T-cell (primary cell): ENCODE measurements around the gene CCBE1. TPM values are rescaled to one million over a fixed set of nuclear protein-coding genes. Genes with fewer than 3 reads are reported as not detected.
"Not testable (repeated sequence)": the region's sequence is repeated elsewhere in the genome, so short reads cannot be mapped to it uniquely, and the experiment has no call there.

Source experiments
- ATAC-seq, 4 experiments: fragments of 200-7000 bp in 3 of 4; fragments of 150-1000 bp in 1 of 4; cut with Tn5 transposase; replicated peaks in 1 of 4; 1 replicate in 3 of 4; 2 replicates in 1 of 4; pipeline ENCODE4 v1.10.0; 2021; ENCODE audit warnings: moderate library complexity in 3 of 4, mild to moderate bottlenecking in 2 of 4, moderate number of reproducible peaks in 1 of 4
- CTCF ChIA-PET, 2 donors: fragments of 300-600 bp; sonication (Branson Sonifier 250); formaldehyde crosslinking; loops; one replicate each; lab custom pipeline; 2022; ENCODE audit warnings: antibody characterized with exemption in 2 of 2; lab: Charles Lee
- POLR2A ChIA-PET, 2 donors: fragments of 300-600 bp; sonication (Branson Sonifier 250); formaldehyde crosslinking; loops; one replicate each; lab custom pipeline; 2022; ENCODE audit warnings: antibody characterized with exemption in 2 of 2; lab: Charles Lee
- DNase-seq, 35 experiments: peaks; one replicate each; pipeline versions ENCODE4 v3.0.0 to v3.0.0-alpha.2; 2013 to 2023
- H3K27ac ChIP-seq: one replicate; pipeline ENCODE4 v1.5.1; 2013; ENCODE audit warnings: low read length
- H3K27me3 ChIP-seq, 2 experiments: replicated peaks in 1 of 2; 1 replicate in 1 of 2; 2 replicates in 1 of 2; pipeline versions ENCODE4 v1.6.1 to v1.7.0; 2013; ENCODE audit warnings: low read length in 1 of 2, mixed read lengths in 1 of 2; ENCODE audit not compliant: control insufficient read depth in 2 of 2, insufficient read depth in 2 of 2; ENCODE audit errors: extremely low read depth in 1 of 2
- H3K36me3 ChIP-seq, 2 donors: 1 replicate in 1 of 2; 2 replicates in 1 of 2; pipeline versions ENCODE4 v1.6.1 to v1.7.0; 2013; ENCODE audit warnings: low read length in 1 of 2; ENCODE audit not compliant: control insufficient read depth in 2 of 2, insufficient read depth in 1 of 2; ENCODE audit errors: extremely low read depth in 1 of 2
- H3K4me1 ChIP-seq, 2 experiments: 1 replicate in 1 of 2; 2 replicates in 1 of 2; pipeline versions ENCODE4 v1.6.1 to v1.7.0; 2013; ENCODE audit warnings: low read length in 2 of 2, mixed read lengths in 1 of 2; ENCODE audit not compliant: insufficient read depth in 2 of 2, control insufficient read depth in 1 of 2; ENCODE audit errors: extremely low read depth in 1 of 2
- H3K4me3 ChIP-seq, 2 donors: 1 replicate in 1 of 2; 2 replicates in 1 of 2; pipeline versions ENCODE4 v1.5.1 to v1.7.0; 2013; ENCODE audit warnings: mild to moderate bottlenecking in 2 of 2, low read length in 1 of 2, moderate library complexity in 1 of 2; ENCODE audit not compliant: control insufficient read depth in 1 of 2; ENCODE audit errors: extremely low read depth in 1 of 2
- H3K9me3 ChIP-seq: 2 replicates; pipeline ENCODE4 v1.7.0; 2013
- H3K27ac Mint-ChIP-seq, 2 donors: one replicate each; pipeline ENCODE4 v1.8.0; 2020 to 2021; ENCODE audit warnings: mild to moderate bottlenecking in 2 of 2, mixed read lengths in 2 of 2
- H3K27me3 Mint-ChIP-seq, 2 donors: one replicate each; pipeline ENCODE4 v1.8.0; 2021 to 2022; ENCODE audit warnings: mixed read lengths in 2 of 2
- H3K36me3 Mint-ChIP-seq: one replicate; pipeline ENCODE4 v1.8.0; 2021; ENCODE audit warnings: mixed read lengths
- H3K4me1 Mint-ChIP-seq, 3 donors: one replicate each; pipeline ENCODE4 v1.8.0; 2020 to 2022; ENCODE audit warnings: mixed read lengths in 3 of 3, mild to moderate bottlenecking in 1 of 3
- H3K4me3 Mint-ChIP-seq, 3 donors: one replicate each; pipeline ENCODE4 v1.8.0; 2020 to 2022; ENCODE audit warnings: mild to moderate bottlenecking in 3 of 3, mixed read lengths in 3 of 3, moderate library complexity in 3 of 3
- H3K9me3 Mint-ChIP-seq, 3 donors: one replicate each; pipeline ENCODE4 v1.8.0; 2020 to 2022; ENCODE audit warnings: mixed read lengths in 3 of 3
- WGBS: methylation state at CpG from one replicate; pipeline ENCODE4 v1.1.5; 2013; ENCODE audit warnings: missing lambda C conversion rate; ENCODE audit not compliant: insufficient coverage; 5-methylcytosine and 5-hydroxymethylcytosine counted together
- total RNA-seq, 35 experiments: library from RNA in 6 of 35; stranded (reverse) in 6 of 35; fragments of 120-200 nt in 1 of 35; gene quantifications; one replicate each; pipeline versions ENCODE4 v1.2.1 to v1.2.4 and lab custom pipeline; 2013 to 2026

Gene CCBE1
- total RNA-seq, 5 donors from 2014 or later (not counting 1 experiment from before 2014, with no cell fraction given) = 0.07 to 0.32 (median 0.29) TPM; not detected in 2

GRCh38 chr18:59737335-59737734 lies 40.1 kb upstream of the CCBE1 start:
- H3K4me1 ChIP-seq, H3K36me3 ChIP-seq, H3K4me3 Mint-ChIP-seq, ATAC-seq, H3K27ac Mint-ChIP-seq, H3K27ac ChIP-seq, H3K27me3 ChIP-seq, H3K36me3 Mint-ChIP-seq, DNase-seq, POLR2A ChIA-PET, H3K4me3 ChIP-seq, H3K9me3 ChIP-seq, H3K4me1 Mint-ChIP-seq, CTCF ChIA-PET, H3K27me3 Mint-ChIP-seq: not testable (repeated sequence)
- peaks cover 0 to 13% (median 8%) of the 10 kb centered on the region in 3 donors for H3K9me3 Mint-ChIP-seq
- WGBS = 79% methylated on average over 6 of the region's 7 CpGs

- Mint-ChIP-seq H3K9me3 (peaks cover 0 to 13% (median 8%) of the 10 kb centered on the region in 3 donors), H3K4me3 (no peak overlapping the region), H3K4me1 (no peaks in the 10 kb centered on the region), H3K27me3 (peaks cover 6 to 10% of the 10 kb centered on the region in 2 donors), H3K36me3 (no peaks in the 10 kb centered on the region), H3K27ac (no peak overlapping the region)
- DNase-seq (no peak), ATAC-seq (no peak)
- H3K27ac ChIP-seq = no peak overlapping the region
- POLR2A ChIA-PET = no interaction called here
- CTCF ChIA-PET = no interaction called here
- no peaks in the 10 kb centered on the region for H3K9me3 ChIP-seq
- no peak overlapping the region for H3K4me3 ChIP-seq
- no peaks in the 10 kb centered on the region for H3K4me1 ChIP-seq
- H3K27me3 ChIP-seq = peaks cover 0 to 9% of the 10 kb centered on the region in 2 experiments
- 75% methylated on average over 1 of the region's 2 CpGs for WGBS
- no peaks in the 10 kb centered on the region for H3K36me3 ChIP-seq
These were observed 38.8 kb upstream of the CCBE1 start for GRCh38 chr18:59736061-59736460.

GRCh38 chr18:59735269-59735860 lies 38.1 kb upstream of the CCBE1 start:
- ChIA-PET POLR2A (no interaction called here), CTCF (interaction anchor here in 1 of 2 donors (0.6 kb wide), 1 partner anchor 501 kb away, joined by 3 read pairs; no protein-coding TSS in a partner anchor)
- Mint-ChIP-seq H3K27me3 (peaks cover 6 to 10% of the 10 kb centered on the region in 2 donors), H3K36me3 (no peaks in the 10 kb centered on the region), H3K9me3 (peaks cover 0 to 13% (median 8%) of the 10 kb centered on the region in 3 donors), H3K4me1 (no peaks in the 10 kb centered on the region), H3K4me3 (no peak overlapping the region), H3K27ac (no peak overlapping the region)
- WGBS = no CpG with 5 or more reads among the region's 2 CpGs
- Histone ChIP-seq H3K9me3 (no peaks in the 10 kb centered on the region), H3K4me3 (no peak overlapping the region), H3K27ac (no peak overlapping the region), H3K36me3 (no peaks in the 10 kb centered on the region), H3K27me3 (peaks cover 0 to 9% of the 10 kb centered on the region in 2 experiments), H3K4me1 (no peaks in the 10 kb centered on the region)
- DNase-seq = no peak
- ATAC-seq = no peak

- no peak overlapping the region for H3K27ac Mint-ChIP-seq
- no peak overlapping the region for H3K4me3 Mint-ChIP-seq
- DNase-seq = no peak
- ATAC-seq = no peak
- peaks cover 0 to 9% of the 10 kb centered on the region in 2 experiments for H3K27me3 ChIP-seq
- H3K36me3 Mint-ChIP-seq = no peaks in the 10 kb centered on the region
- no peaks in the 10 kb centered on the region for H3K9me3 ChIP-seq
- no peak overlapping the region for H3K4me3 ChIP-seq
- no peak overlapping the region for H3K27ac ChIP-seq
- H3K4me1 Mint-ChIP-seq = no peaks in the 10 kb centered on the region
- no peaks in the 10 kb centered on the region for H3K36me3 ChIP-seq
- WGBS = 80% methylated on average over 1 of the region's 1 CpG
- peaks cover 0 to 5% (median 2%) of the 10 kb centered on the region in 3 donors for H3K9me3 Mint-ChIP-seq
- ChIA-PET CTCF (no interaction called here), POLR2A (no interaction called here)
- peaks cover 9 to 10% of the 10 kb centered on the region in 2 donors for H3K27me3 Mint-ChIP-seq
- H3K4me1 ChIP-seq = no peaks in the 10 kb centered on the region
These were observed 36.2 kb upstream of the CCBE1 start for GRCh38 chr18:59733421-59733820.

- H3K4me3 ChIP-seq = no peak overlapping the region
- H3K36me3 ChIP-seq = no peaks in the 10 kb centered on the region
- H3K4me1 Mint-ChIP-seq = no peaks in the 10 kb centered on the region
- ChIA-PET CTCF (no interaction called here), POLR2A (no interaction called here)
- no peak for ATAC-seq
- H3K9me3 Mint-ChIP-seq = no peaks in the 10 kb centered on the region
- no peak overlapping the region for H3K4me3 Mint-ChIP-seq
- peaks cover 0 to 5% of the 10 kb centered on the region in 2 experiments for H3K27me3 ChIP-seq
- DNase-seq = no peak
- no CpG with 5 or more reads among the region's 1 CpG for WGBS
- peaks cover 4 to 10% of the 10 kb centered on the region in 2 donors for H3K27me3 Mint-ChIP-seq
- no peak overlapping the region for H3K27ac Mint-ChIP-seq
- H3K4me1 ChIP-seq = no peaks in the 10 kb centered on the region
- H3K9me3 ChIP-seq = no peaks in the 10 kb centered on the region
- H3K36me3 Mint-ChIP-seq = no peaks in the 10 kb centered on the region
- H3K27ac ChIP-seq = no peak overlapping the region
These were observed 33.7 kb upstream of the CCBE1 start for GRCh38 chr18:59730896-59731295.

- Mint-ChIP-seq H3K27ac (no peak overlapping the region), H3K36me3 (no peaks in the 10 kb centered on the region), H3K9me3 (no peaks in the 10 kb centered on the region), H3K4me1 (no peaks in the 10 kb centered on the region), H3K27me3 (peaks cover 3 to 10% of the 10 kb centered on the region in 2 donors), H3K4me3 (no peak overlapping the region)
- Histone ChIP-seq H3K36me3 (no peaks in the 10 kb centered on the region), H3K4me1 (no peaks in the 10 kb centered on the region), H3K27me3 (no peaks in the 10 kb centered on the region), H3K4me3 (no peak overlapping the region), H3K9me3 (no peaks in the 10 kb centered on the region), H3K27ac (no peak overlapping the region)
- ATAC-seq = no peak
- WGBS = 83% methylated on average over 3 of the region's 3 CpGs
- no peak for DNase-seq
- ChIA-PET POLR2A (no interaction called here), CTCF (no interaction called here)
These were observed 32.6 kb upstream of the CCBE1 start for GRCh38 chr18:59729781-59730180.
